Forelimb muscle (tissue), 1 donor: ENCODE results near the gene MMP17. TPM values are rescaled to one million over a fixed set of nuclear protein-coding genes. Genes with fewer than 3 reads are reported as not detected.

Experiments
- DNase-seq: peaks from one replicate; pipeline ENCODE4 v3.0.0-alpha.2; 2013; ENCODE audit warnings: low read depth
- polyA plus RNA-seq: library from polyadenylated mRNA; unstranded; fragments of 120-200 nt; gene quantifications from one replicate; pipeline ENCODE4 v1.2.1, GENCODE V29; 2013; ENCODE audit not compliant: insufficient read length

MMP17 gene
- polyA plus RNA-seq, 1 donor, result 4.2 TPM

- no peak for DNase-seq
Measured at GRCh38 chr12:131848753-131849152, 20.6 kb downstream of the MMP17 start.

GRCh38 chr12:131849700-131850553, 21.7 kb downstream of the MMP17 start:
- DNase-seq, result no peak

- DNase-seq, result no peak
Measured at GRCh38 chr12:131850856-131851559, 22.8 kb downstream of the MMP17 start.

- DNase-seq, result no peak
Measured at GRCh38 chr12:131851741-131852550, 23.8 kb downstream of the MMP17 start.

GRCh38 chr12:131852551-131853299, 24.5 kb downstream of the MMP17 start:
- no peak for DNase-seq

GRCh38 chr12:131853832-131854797, 25.9 kb downstream of the MMP17 start:
- DNase-seq, result no peak

- DNase-seq, result no peak
Measured at GRCh38 chr12:131854861-131855476, 26.8 kb downstream of the MMP17 start.

- no peak for DNase-seq
Measured at GRCh38 chr12:131855521-131856142, 27.4 kb downstream of the MMP17 start.

GRCh38 chr12:131856366-131857097, 28.3 kb downstream of the MMP17 start:
- DNase-seq, result no peak

- no peak for DNase-seq
Measured at GRCh38 chr12:131857908-131858850, 30.0 kb downstream of the MMP17 start.

- DNase-seq, result no peak
Measured at GRCh38 chr12:131860472-131861260, 32.5 kb downstream of the MMP17 start.

GRCh38 chr12:131861261-131862083, 33.3 kb downstream of the MMP17 start:
- DNase-seq, result no peak

- DNase-seq, result no peak
Measured at GRCh38 chr12:131862084-131862441, 33.9 kb downstream of the MMP17 start.

GRCh38 chr12:131862600-131862993, 34.4 kb downstream of the MMP17 start:
- DNase-seq, result no peak

GRCh38 chr12:131862994-131863710, 35.0 kb downstream of the MMP17 start:
- DNase-seq, result no peak
